ENCODE measurements around the gene ZFYVE19.

- TF ChIP-seq CTCF (IDR thresholded peaks at IDR 0.05) (peak in 2 of 4 experiments; percentile 56 to 57), POLR2A (IDR thresholded peaks at IDR 0.05) (peak; percentile 56)
Observed at GRCh38 chr15:40763801-40764628, 42.9 kb upstream of the ZFYVE19 start, which contains the start of gene GCHFR.

All from prostate gland (tissue), 2 donors.